PC-3 (cell line): ENCODE results near the gene PRKCD. TPM values are rescaled to one million over a fixed set of nuclear protein-coding genes. Genes with fewer than 3 reads are reported as not detected.

Experiments used
- ATAC-seq: fragments of 200-7000 bp; cut with Tn5 transposase; 2 replicates; pipeline ENCODE4 v1.9.1; 2020; ENCODE audit warnings: mild to moderate bottlenecking, moderate library complexity
- BruUV-seq: library from RNA; stranded (reverse); fragments of 400-500 nt; replicated peaks from 2 replicates; lab custom pipeline; 2021; lab: Mats Ljungman, UMichigan
- CTCF ChIA-PET: fragments of 300-600 bp; sonication (Branson Sonifier 250); formaldehyde crosslinking; loops from one replicate; lab custom pipeline; 2022; ENCODE audit warnings: antibody characterized with exemption; lab: Charles Lee
- POLR2A ChIA-PET: fragments of 300-600 bp; sonication (Branson Sonifier 250); formaldehyde crosslinking; loops from one replicate; lab custom pipeline; 2022; ENCODE audit warnings: antibody characterized with exemption; ENCODE audit not compliant: unreplicated experiment; lab: Charles Lee
- DNase-seq: peaks from one replicate; pipeline ENCODE4 v3.0.0-alpha.2; 2015
- H2AFZ ChIP-seq: fragments of 300-600 bp; sonication (generic); 2 replicates; pipeline ENCODE4 v1.6.0; 2016; ENCODE audit warnings: antibody characterized with exemption, low read length
- H3F3A ChIP-seq: fragments of 300-600 bp; sonication (generic); one replicate; pipeline ENCODE4 v1.6.0; 2017; ENCODE audit warnings: antibody characterized with exemption, low read length, control low read depth, mild to moderate bottlenecking; ENCODE audit not compliant: unreplicated experiment
- H3K27ac ChIP-seq: fragments of 300-600 bp; sonication (generic); 2 replicates; pipeline ENCODE4 v1.5.1; 2016; ENCODE audit warnings: mild to moderate bottlenecking, low read length
- H3K27me3 ChIP-seq: fragments of 300-600 bp; sonication (generic); 2 replicates; pipeline ENCODE4 v1.6.1; 2016; ENCODE audit warnings: low read length, mixed read lengths
- H3K36me3 ChIP-seq: fragments of 300-600 bp; sonication (generic); 2 replicates; pipeline ENCODE4 v1.6.1; 2016; ENCODE audit warnings: low read depth, mixed run types, low read length, mixed read lengths
- H3K4me1 ChIP-seq: fragments of 300-600 bp; sonication (generic); 2 replicates; pipeline ENCODE4 v1.5.1; 2016; ENCODE audit warnings: low read length; ENCODE audit not compliant: insufficient read depth
- H3K4me2 ChIP-seq: fragments of 300-600 bp; sonication (generic); 2 replicates; pipeline ENCODE4 v1.6.0; 2016; ENCODE audit warnings: low read length
- H3K4me3 ChIP-seq: fragments of 300-600 bp; sonication (generic); 2 replicates; pipeline ENCODE4 v1.5.1; 2016; ENCODE audit warnings: mild to moderate bottlenecking, low read length, mixed read lengths
- H3K79me2 ChIP-seq: fragments of 300-600 bp; sonication (generic); 2 replicates; pipeline ENCODE4 v1.6.1; 2017; ENCODE audit warnings: low read length, mixed read lengths
- H3K9ac ChIP-seq: fragments of 300-600 bp; sonication (generic); 2 replicates; pipeline ENCODE4 v1.6.0; 2016; ENCODE audit warnings: mild to moderate bottlenecking, low read length
- H3K9me2 ChIP-seq: fragments of 300-600 bp; sonication (generic); replicated peaks from 2 replicates; pipeline ENCODE4 v1.6.1; 2016; ENCODE audit warnings: mixed run types, low read length, mixed read lengths
- H3K9me3 ChIP-seq: fragments of 300-600 bp; sonication (generic); 2 replicates; pipeline ENCODE4 v1.6.1; 2016; ENCODE audit warnings: low read length, mixed read lengths
- H4K20me1 ChIP-seq: fragments of 300-600 bp; sonication (generic); 2 replicates; pipeline ENCODE4 v1.6.1; 2016; ENCODE audit warnings: low read length, mixed read lengths
- EZH2 ChIP-seq: fragments of 300-600 bp; sonication (generic); IDR thresholded peaks from one replicate; pipeline ENCODE4 v1.6.1; 2017; ENCODE audit warnings: antibody characterized with exemption, mild to moderate bottlenecking, low read length; ENCODE audit not compliant: unreplicated experiment
- EZH2phosphoT487 ChIP-seq: fragments of 300-600 bp; sonication (generic); IDR thresholded peaks from 2 replicates; pipeline ENCODE4 v1.6.1; 2018; ENCODE audit warnings: mild to moderate bottlenecking, antibody characterized with exemption, low read length, borderline replicate concordance
- intact Hi-C: fragments of 100-400 bp; cut with micrococcal nuclease; formaldehyde crosslinking; loops from 2 replicates; pipeline ENCODE4 v1.9.0; 2023
- total RNA-seq: library from RNA; depleted of rRNA; stranded (reverse); fragments of >200 nt; gene quantifications from 2 replicates; pipeline ENCODE4 v1.2.3, GENCODE V29; 2014
- TF ChIP-seq, protein P1 (sequence below): fragments of 300-600 bp; sonication (generic); conservative IDR thresholded peaks from 2 replicates; pipeline ENCODE4 v1.5.1; 2017; ENCODE audit warnings: antibody characterized with exemption, low read depth, mild to moderate bottlenecking, low read length

Gene PRKCD
- total RNA-seq, 1 experiment from 2014 or later, result 7.8 TPM

GRCh38 chr3:53114412-53115074, 46.5 kb upstream of the PRKCD start:
- Histone ChIP-seq H3K79me2 (no peaks in the 10 kb centered on the region), H3K27me3 (no peaks in the 10 kb centered on the region), H3K4me2 (peak overlapping the region; percentile 24), H3K9me2 (no peaks in the 10 kb centered on the region), H3K9ac (peak overlapping the region; percentile 34; the same call in 1 of the 2 replicates), H3K36me3 (peaks cover 33% of the 10 kb centered on the region), H3K4me3 (no peak overlapping the region), H3K27ac (peak overlapping the region; percentile 81), H2AFZ (no peak overlapping the region; the same call in 1 of the 2 replicates), H3K4me1 (peaks cover 38% of the 10 kb centered on the region), H4K20me1 (no peaks in the 10 kb centered on the region), H3K9me3 (no peaks in the 10 kb centered on the region), H3F3A (peaks cover 5% of the 10 kb centered on the region)
- no peak for TF ChIP-seq EZH2
- TF ChIP-seq, protein P1, sequence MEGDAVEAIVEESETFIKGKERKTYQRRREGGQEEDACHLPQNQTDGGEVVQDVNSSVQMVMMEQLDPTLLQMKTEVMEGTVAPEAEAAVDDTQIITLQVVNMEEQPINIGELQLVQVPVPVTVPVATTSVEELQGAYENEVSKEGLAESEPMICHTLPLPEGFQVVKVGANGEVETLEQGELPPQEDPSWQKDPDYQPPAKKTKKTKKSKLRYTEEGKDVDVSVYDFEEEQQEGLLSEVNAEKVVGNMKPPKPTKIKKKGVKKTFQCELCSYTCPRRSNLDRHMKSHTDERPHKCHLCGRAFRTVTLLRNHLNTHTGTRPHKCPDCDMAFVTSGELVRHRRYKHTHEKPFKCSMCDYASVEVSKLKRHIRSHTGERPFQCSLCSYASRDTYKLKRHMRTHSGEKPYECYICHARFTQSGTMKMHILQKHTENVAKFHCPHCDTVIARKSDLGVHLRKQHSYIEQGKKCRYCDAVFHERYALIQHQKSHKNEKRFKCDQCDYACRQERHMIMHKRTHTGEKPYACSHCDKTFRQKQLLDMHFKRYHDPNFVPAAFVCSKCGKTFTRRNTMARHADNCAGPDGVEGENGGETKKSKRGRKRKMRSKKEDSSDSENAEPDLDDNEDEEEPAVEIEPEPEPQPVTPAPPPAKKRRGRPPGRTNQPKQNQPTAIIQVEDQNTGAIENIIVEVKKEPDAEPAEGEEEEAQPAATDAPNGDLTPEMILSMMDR, result no peak
- no peak for TF ChIP-seq EZH2phosphoT487
- intact Hi-C loops, result loop anchor here (1.0 kb wide), 4 partner anchors 16 to 82 kb away; partner anchors contain the start of gene RFT1
- peak; percentile 91 for ATAC-seq
- ChIA-PET POLR2A (no interaction called here), CTCF (interaction anchor here (0.7 to 1.7 kb wide), 6 partner anchors 17 to 82 kb away, joined by 3 to 9 read pairs (median 6); partner anchors contain the start of gene PRKCD)
- BruUV-seq, result no TSS peak
- peak; percentile 95 for DNase-seq

DNA sequence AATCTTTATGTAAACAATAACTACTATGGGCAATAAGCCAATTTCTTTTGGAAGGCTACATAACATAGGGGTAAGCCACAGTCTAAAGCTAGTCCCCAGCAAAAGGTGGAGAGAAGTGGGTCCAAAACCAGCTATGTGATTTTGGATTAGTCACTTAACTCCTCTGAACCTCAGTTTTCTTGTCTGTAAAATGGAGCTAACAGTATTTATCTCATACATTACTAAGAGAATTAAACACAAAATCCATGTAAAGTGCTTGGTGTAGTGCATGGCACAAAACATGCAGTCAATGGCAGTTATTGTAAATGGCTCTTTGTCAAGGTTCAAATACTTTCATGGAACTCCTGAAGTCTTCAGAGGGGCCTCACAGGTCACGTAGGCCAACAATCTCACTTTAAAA, 44.1 kb upstream of the PRKCD start:
- BruUV-seq, result no TSS peak
- Histone ChIP-seq H3K9me3 (no peaks in the 10 kb centered on the region), H3K4me1 (peaks cover 33% of the 10 kb centered on the region), H3K27ac (no peak overlapping the region), H3K9ac (no peak overlapping the region), H3K4me2 (no peak overlapping the region), H3K36me3 (peaks cover 37% of the 10 kb centered on the region), H3K79me2 (no peaks in the 10 kb centered on the region), H4K20me1 (no peaks in the 10 kb centered on the region), H3K27me3 (no peaks in the 10 kb centered on the region), H3F3A (peaks cover 5% of the 10 kb centered on the region), H3K9me2 (no peaks in the 10 kb centered on the region), H3K4me3 (no peak overlapping the region), H2AFZ (no peak overlapping the region)
- peak; percentile 26 for DNase-seq
- CTCF ChIA-PET, result interaction anchor here (0.6 kb wide), 1 partner anchor 70 kb away, joined by 4 read pairs; no protein-coding TSS in a partner anchor
- ATAC-seq, result no peak
- TF ChIP-seq, protein P1, result no peak
- TF ChIP-seq EZH2, result no peak
- no peak for TF ChIP-seq EZH2phosphoT487
- intact Hi-C loops, result no loop called here
- POLR2A ChIA-PET, result no interaction called here

DNA sequence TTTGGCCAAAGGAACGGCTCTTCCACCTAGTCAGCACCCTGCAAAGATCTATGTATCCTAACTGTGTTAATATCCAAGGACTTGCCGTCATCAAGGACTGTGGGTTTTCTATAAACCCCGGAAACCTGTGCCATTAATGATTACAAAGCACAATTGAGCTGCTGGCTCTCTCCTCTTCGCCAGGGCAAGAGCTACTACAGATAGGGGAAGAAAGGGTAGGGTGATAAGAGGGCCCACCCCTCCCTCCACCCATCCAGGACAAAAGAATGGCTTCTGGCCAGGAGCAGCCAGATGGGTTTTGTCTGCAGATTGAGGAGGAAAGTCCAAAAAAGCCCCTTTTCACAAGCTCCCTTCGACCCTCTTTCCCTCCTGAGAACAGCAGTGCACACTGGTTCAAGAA, 40.7 kb upstream of the PRKCD start:
- no peaks in the 10 kb centered on the region for H3K27me3 ChIP-seq
- intact Hi-C loops, result no loop called here
- CTCF ChIA-PET, result no interaction called here

More for the DNA sequence above, 40.7 kb upstream of the PRKCD start:
- POLR2A ChIA-PET, result no interaction called here
- no peaks in the 10 kb centered on the region for H4K20me1 ChIP-seq
- no peaks in the 10 kb centered on the region for H3K9me2 ChIP-seq
- H3K4me1 ChIP-seq, result peaks cover 5% of the 10 kb centered on the region
- no peaks in the 10 kb centered on the region for H3K9me3 ChIP-seq
- no peak overlapping the region for H3K9ac ChIP-seq
- H3K4me3 ChIP-seq, result no peak overlapping the region
- DNase-seq (no peak), ATAC-seq (no peak)
- H3K4me2 ChIP-seq, result no peak overlapping the region
- H2AFZ ChIP-seq, result no peak overlapping the region
- BruUV-seq, result no TSS peak
- H3K79me2 ChIP-seq, result no peaks in the 10 kb centered on the region
- H3F3A ChIP-seq, result no peaks in the 10 kb centered on the region
- peaks cover 46% of the 10 kb centered on the region for H3K36me3 ChIP-seq
- no peak for TF ChIP-seq EZH2
- TF ChIP-seq, protein P1, result no peak
- TF ChIP-seq EZH2phosphoT487, result no peak
- no peak overlapping the region for H3K27ac ChIP-seq
